RWPE1 (cell line): ENCODE results near the gene PTGFR.

ENCODE experiments used
- CTCF ChIA-PET: fragments of 350-600 bp; sonication (Branson Sonifier 250); formaldehyde crosslinking; extraction: SDS; loops from one replicate; lab custom pipeline; 2021; lab: Yijun Ruan, JAX
- POLR2A ChIA-PET: fragments of 400-600 bp; formaldehyde crosslinking; extraction: SDS; loops from one replicate; lab custom pipeline; 2020; ENCODE audit warnings: antibody characterized with exemption; ENCODE audit not compliant: low non-redundant PET; lab: Yijun Ruan, JAX
- DNase-seq: peaks from one replicate; pipeline ENCODE4 v3.0.0; 2012; ENCODE audit warnings: low spot score
- H3K27ac ChIP-seq: fragments of 450-650 bp; 2 replicates; pipeline ENCODE4 v1.5.1; 2017
- TF ChIP-seq, protein P1 (sequence below): fragments of 450-650 bp; conservative IDR thresholded peaks from 2 replicates; pipeline ENCODE4 v1.5.1; 2017; ENCODE audit warnings: low read depth, mild to moderate bottlenecking

The PTGFR gene

DNA sequence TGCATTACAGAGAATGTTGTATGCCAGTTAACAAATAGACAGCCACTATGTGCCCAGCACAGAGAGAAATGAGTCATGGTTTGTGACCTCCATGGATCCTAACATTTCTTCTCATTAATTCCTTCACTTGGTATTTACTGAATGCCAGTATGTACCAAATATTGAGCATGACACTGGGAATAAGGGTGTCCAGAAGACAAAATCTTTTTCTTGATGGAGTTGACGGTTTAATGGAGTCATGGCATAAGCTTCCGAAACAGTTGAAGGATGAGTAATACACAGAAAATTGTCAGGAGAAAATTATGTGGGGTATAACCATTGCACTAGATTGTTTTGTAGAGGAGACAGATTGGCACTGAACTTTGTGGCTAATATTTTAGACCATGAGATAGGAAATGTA, 36.9 kb downstream of the PTGFR start:
- TF ChIP-seq, protein P1, sequence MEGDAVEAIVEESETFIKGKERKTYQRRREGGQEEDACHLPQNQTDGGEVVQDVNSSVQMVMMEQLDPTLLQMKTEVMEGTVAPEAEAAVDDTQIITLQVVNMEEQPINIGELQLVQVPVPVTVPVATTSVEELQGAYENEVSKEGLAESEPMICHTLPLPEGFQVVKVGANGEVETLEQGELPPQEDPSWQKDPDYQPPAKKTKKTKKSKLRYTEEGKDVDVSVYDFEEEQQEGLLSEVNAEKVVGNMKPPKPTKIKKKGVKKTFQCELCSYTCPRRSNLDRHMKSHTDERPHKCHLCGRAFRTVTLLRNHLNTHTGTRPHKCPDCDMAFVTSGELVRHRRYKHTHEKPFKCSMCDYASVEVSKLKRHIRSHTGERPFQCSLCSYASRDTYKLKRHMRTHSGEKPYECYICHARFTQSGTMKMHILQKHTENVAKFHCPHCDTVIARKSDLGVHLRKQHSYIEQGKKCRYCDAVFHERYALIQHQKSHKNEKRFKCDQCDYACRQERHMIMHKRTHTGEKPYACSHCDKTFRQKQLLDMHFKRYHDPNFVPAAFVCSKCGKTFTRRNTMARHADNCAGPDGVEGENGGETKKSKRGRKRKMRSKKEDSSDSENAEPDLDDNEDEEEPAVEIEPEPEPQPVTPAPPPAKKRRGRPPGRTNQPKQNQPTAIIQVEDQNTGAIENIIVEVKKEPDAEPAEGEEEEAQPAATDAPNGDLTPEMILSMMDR = no peak

DNA sequence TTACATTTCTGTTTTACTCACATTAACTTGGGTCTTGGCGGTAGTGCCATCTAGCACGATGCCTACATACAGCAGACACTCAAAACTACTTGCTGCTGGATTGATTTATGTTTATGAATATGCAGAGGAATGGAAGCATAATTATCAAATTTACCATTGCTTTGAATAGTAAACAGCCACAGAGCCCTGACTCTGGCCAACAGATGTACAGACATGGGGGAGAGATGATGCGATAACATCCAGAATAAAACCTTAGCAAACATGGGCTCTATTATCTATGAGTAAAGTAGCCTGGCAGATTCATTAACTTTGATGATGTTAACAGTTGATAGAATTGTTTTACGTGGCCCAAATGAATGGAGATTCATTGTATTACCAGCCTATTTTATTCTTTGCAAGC, 42.8 kb downstream of the PTGFR start:
- no peak for DNase-seq
- TF ChIP-seq, protein P1 = no peak
- no peak overlapping the region for H3K27ac ChIP-seq
- CTCF ChIA-PET = no interaction called here
- POLR2A ChIA-PET = no interaction called here

More for the DNA sequence above, 36.9 kb downstream of the PTGFR start:
- DNase-seq = no peak
- H3K27ac ChIP-seq = no peak overlapping the region
- ChIA-PET POLR2A (no interaction called here), CTCF (no interaction called here)

DNA sequence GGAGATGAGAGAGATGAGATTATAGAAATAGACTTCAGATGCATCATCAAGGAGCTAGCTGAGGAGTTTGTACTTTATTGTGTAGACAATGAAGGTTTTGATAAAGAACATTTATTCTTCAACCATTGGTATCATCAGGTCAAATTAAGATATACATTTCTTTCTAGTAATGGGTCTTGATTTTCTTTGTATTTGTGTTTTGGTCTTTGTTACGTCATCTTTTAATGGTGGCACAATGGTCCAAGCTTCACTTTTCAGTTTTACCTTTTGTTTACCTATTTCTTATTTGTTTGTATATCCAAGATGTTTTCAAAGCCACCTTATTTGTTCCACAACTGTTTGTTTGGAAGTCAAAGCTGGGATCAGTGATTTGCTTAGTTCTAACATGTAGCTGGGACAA, 44.5 kb downstream of the PTGFR start:
- DNase-seq = no peak
- TF ChIP-seq, protein P1 = no peak
- ChIA-PET CTCF (interaction anchor here (0.6 kb wide), 1 partner anchor 10 kb away, joined by 3 read pairs; no protein-coding TSS in a partner anchor), POLR2A (no interaction called here)
- H3K27ac ChIP-seq = no peak overlapping the region

DNA sequence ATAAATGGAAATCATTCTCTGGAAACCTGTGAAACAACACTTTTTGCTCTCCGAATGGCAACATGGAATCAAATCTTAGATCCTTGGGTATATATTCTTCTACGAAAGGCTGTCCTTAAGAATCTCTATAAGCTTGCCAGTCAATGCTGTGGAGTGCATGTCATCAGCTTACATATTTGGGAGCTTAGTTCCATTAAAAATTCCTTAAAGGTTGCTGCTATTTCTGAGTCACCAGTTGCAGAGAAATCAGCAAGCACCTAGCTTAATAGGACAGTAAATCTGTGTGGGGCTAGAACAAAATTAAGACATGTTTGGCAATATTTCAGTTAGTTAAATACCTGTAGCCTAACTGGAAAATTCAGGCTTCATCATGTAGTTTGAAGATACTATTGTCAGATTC, 45.7 kb downstream of the PTGFR start:
- ChIA-PET CTCF (no interaction called here), POLR2A (no interaction called here)
- H3K27ac ChIP-seq = no peak overlapping the region
- no peak for DNase-seq
- TF ChIP-seq, protein P1 = no peak

DNA sequence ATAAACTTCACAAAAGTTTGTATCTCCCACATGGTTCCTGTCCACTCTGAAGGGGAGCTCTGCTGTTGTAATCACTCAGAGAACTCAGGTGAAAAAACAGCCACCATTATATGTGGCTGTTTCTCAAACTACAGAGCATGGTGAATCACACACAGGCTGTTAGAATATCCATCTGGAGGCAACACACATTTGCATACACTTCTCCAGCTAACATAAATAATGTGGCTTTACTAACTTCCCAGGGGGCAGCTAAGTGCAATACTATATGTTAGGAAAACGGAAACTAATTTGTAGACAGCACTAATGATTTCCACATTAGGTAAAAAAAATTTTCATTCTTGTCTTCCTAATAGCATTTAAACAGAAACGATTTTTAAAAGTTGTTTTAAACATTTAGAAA, 49.3 kb downstream of the PTGFR start:
- H3K27ac ChIP-seq = no peak overlapping the region
- ChIA-PET CTCF (no interaction called here), POLR2A (no interaction called here)
- TF ChIP-seq, protein P1 = no peak
- no peak for DNase-seq

DNA sequence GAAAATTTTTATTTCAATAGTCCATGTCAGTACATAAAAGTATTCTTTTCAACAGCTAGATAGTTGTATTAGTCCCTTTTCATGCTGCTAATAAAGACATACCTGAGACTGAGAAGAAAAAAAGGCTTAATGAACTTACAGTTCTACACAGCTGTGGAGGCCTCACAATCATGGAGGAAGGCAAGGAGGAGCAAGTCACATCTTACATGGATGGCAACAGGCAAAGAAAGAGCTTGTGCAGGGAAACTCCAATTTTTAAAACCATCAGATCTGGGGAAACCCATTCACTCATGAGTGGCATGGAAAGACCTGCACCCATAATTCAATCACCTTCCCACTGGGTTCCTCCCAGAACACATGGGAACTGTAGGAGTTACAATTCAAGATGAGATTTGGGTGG, 50.7 kb downstream of the PTGFR start:
- ChIA-PET CTCF (no interaction called here), POLR2A (no interaction called here)
- TF ChIP-seq, protein P1 = no peak
- no peak overlapping the region for H3K27ac ChIP-seq
- no peak for DNase-seq
